Neural cell (in vitro differentiated cells): ENCODE measurements around the gene ATP2B1. TPM values are rescaled to one million over a fixed set of nuclear protein-coding genes. Genes with fewer than 3 reads are reported as not detected.

Source experiments
- H2AFZ ChIP-seq: fragments of 200-600, 300-800 bp; sonication (generic), shearing (Covaris generic); 2 replicates; pipeline ENCODE4 v1.6.0; 2014; ENCODE audit warnings: low read depth, mild to moderate bottlenecking, antibody characterized with exemption, low read length, moderate library complexity
- H3F3A ChIP-seq: fragments of 200-600 bp; shearing (Covaris generic); 2 replicates; pipeline ENCODE4 v1.6.1; 2016; ENCODE audit warnings: mild to moderate bottlenecking, moderate library complexity, mixed read lengths, antibody characterized with exemption, low read length; ENCODE audit not compliant: insufficient read depth, poor library complexity, severe bottlenecking
- H3K27ac ChIP-seq: fragments of 200-600, 300-800 bp; sonication (generic), shearing (Covaris generic); 2 replicates; pipeline ENCODE4 v1.5.1; 2014; ENCODE audit warnings: mild to moderate bottlenecking, low read length, moderate library complexity
- H3K27me3 ChIP-seq: fragments of 300-800, 200-600 bp; sonication (generic), shearing (Covaris generic); 2 replicates; pipeline ENCODE4 v1.6.0; 2014; ENCODE audit warnings: mild to moderate bottlenecking, low read depth, low read length, moderate library complexity; ENCODE audit not compliant: insufficient read depth
- H3K36me3 ChIP-seq: fragments of 300-800, 200-600 bp; sonication (generic), shearing (Covaris generic); 2 replicates; pipeline ENCODE4 v1.5.1; 2014; ENCODE audit warnings: mild to moderate bottlenecking, antibody characterized with exemption, low read length, moderate library complexity; ENCODE audit not compliant: insufficient read depth
- H3K4me2 ChIP-seq: fragments of 300-800, 200-600 bp; sonication (generic), shearing (Covaris generic); 2 replicates; pipeline ENCODE4 v1.6.0; 2014; ENCODE audit warnings: mild to moderate bottlenecking, low read length
- H3K4me3 ChIP-seq: fragments of 300-800, 200-600 bp; sonication (generic), shearing (Covaris generic); 2 replicates; pipeline ENCODE4 v1.5.1; 2014; ENCODE audit warnings: mild to moderate bottlenecking, low read length, moderate library complexity
- H3K79me2 ChIP-seq: fragments of 200-600 bp; shearing (Covaris generic); replicated peaks from 2 replicates; pipeline ENCODE4 v1.6.0; 2014; ENCODE audit warnings: mild to moderate bottlenecking, low read length, moderate library complexity; ENCODE audit not compliant: insufficient read depth
- H3K9ac ChIP-seq: fragments of 300-800, 200-600 bp; sonication (generic), shearing (Covaris generic); 2 replicates; pipeline ENCODE4 v1.6.1; 2016; ENCODE audit warnings: mild to moderate bottlenecking, low read length, mixed read lengths
- H3K9me2 ChIP-seq: fragments of 200-600 bp; shearing (Covaris generic); 2 replicates; pipeline ENCODE4 v1.6.1; 2016; ENCODE audit warnings: mild to moderate bottlenecking, low read length, mixed read lengths; ENCODE audit not compliant: insufficient read depth
- H3K9me3 ChIP-seq: fragments of 200-600, 300-800 bp; sonication (generic), shearing (Covaris generic); 2 replicates; pipeline ENCODE4 v1.6.1; 2016; ENCODE audit warnings: mild to moderate bottlenecking, mixed run types, low read length, moderate library complexity, mixed read lengths
- H4K20me1 ChIP-seq: fragments of 200-600 bp; shearing (Covaris generic); 2 replicates; pipeline ENCODE4 v1.6.1; 2016; ENCODE audit warnings: mild to moderate bottlenecking, mixed run types; ENCODE audit not compliant: insufficient read depth
- CTCF ChIP-seq: fragments of 450-650 bp; IDR thresholded peaks from 2 replicates; pipeline ENCODE4 v1.5.1; 2014; ENCODE audit warnings: antibody characterized with exemption, mild to moderate bottlenecking, moderate library complexity; ENCODE audit not compliant: poor library complexity, severe bottlenecking
- EP300 ChIP-seq: fragments of 450-650 bp; conservative IDR thresholded peaks from 2 replicates; pipeline ENCODE4 v1.6.1; 2014; ENCODE audit warnings: antibody characterized with exemption, mild to moderate bottlenecking, moderate library complexity; ENCODE audit not compliant: poor library complexity, severe bottlenecking
- EZH2 ChIP-seq: fragments of 200-600, 300-800 bp; shearing (Covaris generic), sonication (generic); IDR thresholded peaks from 2 replicates; pipeline ENCODE4 v1.6.1; 2014; ENCODE audit warnings: antibody characterized with exemption, low read length, borderline replicate concordance, mild to moderate bottlenecking; ENCODE audit not compliant: insufficient read depth, poor library complexity, severe bottlenecking
- MXI1 ChIP-seq: fragments of 450-650 bp; conservative IDR thresholded peaks from 2 replicates; pipeline ENCODE4 v1.6.1; 2014; ENCODE audit warnings: antibody characterized with exemption, mild to moderate bottlenecking; ENCODE audit not compliant: poor library complexity, severe bottlenecking
- POLR2AphosphoS5 ChIP-seq: IDR thresholded peaks from 2 replicates; pipeline ENCODE4 v1.6.1; 2012
- RAD21 ChIP-seq: fragments of 450-650 bp; conservative IDR thresholded peaks from 2 replicates; pipeline ENCODE4 v1.6.1; 2014; ENCODE audit warnings: antibody characterized with exemption, mild to moderate bottlenecking, moderate library complexity
- SMC3 ChIP-seq: fragments of 450-650 bp; conservative IDR thresholded peaks from 2 replicates; pipeline ENCODE4 v1.6.1; 2014; ENCODE audit warnings: antibody characterized with exemption, mild to moderate bottlenecking, moderate library complexity; ENCODE audit not compliant: poor library complexity
- TAF1 ChIP-seq: IDR thresholded peaks from 2 replicates; pipeline ENCODE4 v1.6.1; 2012; ENCODE audit warnings: low read depth
- polyA plus RNA-seq: library from polyadenylated mRNA; depleted of rRNA; stranded (reverse); fragments of >200 nt; gene quantifications from 2 replicates; pipeline ENCODE4 v1.2.3, GENCODE V29; 2014
- TF ChIP-seq, protein P1 (sequence below): IDR thresholded peaks from 2 replicates; pipeline ENCODE4 v1.6.1; 2012; ENCODE audit warnings: borderline replicate concordance

ATP2B1 gene
- polyA plus RNA-seq, 1 donor from 2014 or later: 139 TPM

DNA sequence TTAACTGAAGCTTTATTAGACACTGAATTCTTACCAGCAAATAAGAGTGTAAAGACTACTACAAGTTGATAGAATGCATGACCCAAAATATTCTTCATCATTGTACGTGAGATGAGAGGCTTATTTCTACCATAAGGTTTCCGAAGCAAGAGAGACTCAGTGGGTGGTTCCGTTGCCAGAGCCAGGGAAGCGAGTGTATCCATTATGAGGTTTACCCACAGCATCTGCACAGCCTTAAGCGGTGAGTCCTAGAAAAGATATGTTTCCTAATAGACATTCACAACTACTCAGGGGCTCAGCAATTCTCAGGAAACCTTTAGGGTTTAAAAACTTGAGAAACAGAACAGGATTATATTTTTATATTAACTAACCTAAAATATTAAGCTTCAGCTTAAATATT lies 105.0 kb downstream of the ATP2B1 start:
- TF ChIP-seq, protein P1, sequence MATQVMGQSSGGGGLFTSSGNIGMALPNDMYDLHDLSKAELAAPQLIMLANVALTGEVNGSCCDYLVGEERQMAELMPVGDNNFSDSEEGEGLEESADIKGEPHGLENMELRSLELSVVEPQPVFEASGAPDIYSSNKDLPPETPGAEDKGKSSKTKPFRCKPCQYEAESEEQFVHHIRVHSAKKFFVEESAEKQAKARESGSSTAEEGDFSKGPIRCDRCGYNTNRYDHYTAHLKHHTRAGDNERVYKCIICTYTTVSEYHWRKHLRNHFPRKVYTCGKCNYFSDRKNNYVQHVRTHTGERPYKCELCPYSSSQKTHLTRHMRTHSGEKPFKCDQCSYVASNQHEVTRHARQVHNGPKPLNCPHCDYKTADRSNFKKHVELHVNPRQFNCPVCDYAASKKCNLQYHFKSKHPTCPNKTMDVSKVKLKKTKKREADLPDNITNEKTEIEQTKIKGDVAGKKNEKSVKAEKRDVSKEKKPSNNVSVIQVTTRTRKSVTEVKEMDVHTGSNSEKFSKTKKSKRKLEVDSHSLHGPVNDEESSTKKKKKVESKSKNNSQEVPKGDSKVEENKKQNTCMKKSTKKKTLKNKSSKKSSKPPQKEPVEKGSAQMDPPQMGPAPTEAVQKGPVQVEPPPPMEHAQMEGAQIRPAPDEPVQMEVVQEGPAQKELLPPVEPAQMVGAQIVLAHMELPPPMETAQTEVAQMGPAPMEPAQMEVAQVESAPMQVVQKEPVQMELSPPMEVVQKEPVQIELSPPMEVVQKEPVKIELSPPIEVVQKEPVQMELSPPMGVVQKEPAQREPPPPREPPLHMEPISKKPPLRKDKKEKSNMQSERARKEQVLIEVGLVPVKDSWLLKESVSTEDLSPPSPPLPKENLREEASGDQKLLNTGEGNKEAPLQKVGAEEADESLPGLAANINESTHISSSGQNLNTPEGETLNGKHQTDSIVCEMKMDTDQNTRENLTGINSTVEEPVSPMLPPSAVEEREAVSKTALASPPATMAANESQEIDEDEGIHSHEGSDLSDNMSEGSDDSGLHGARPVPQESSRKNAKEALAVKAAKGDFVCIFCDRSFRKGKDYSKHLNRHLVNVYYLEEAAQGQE: no peak
- no peak for TF ChIP-seq CTCF
- TF ChIP-seq MXI1: no peak
- no peak for TF ChIP-seq SMC3
- TF ChIP-seq RAD21: no peak
- TF ChIP-seq TAF1: no peak
- TF ChIP-seq EZH2: no peak
- TF ChIP-seq POLR2AphosphoS5: no peak
- no peak for TF ChIP-seq EP300
- no peak overlapping the region for H3K27ac ChIP-seq
- H3K36me3 ChIP-seq: peaks cover 11% of the 10 kb centered on the region
- H3K4me3 ChIP-seq: no peak overlapping the region
- H3K9me2 ChIP-seq: no peaks in the 10 kb centered on the region
- no peaks in the 10 kb centered on the region for H3K79me2 ChIP-seq
- H3K27me3 ChIP-seq: no peaks in the 10 kb centered on the region
- H3K9ac ChIP-seq: no peak overlapping the region
- no peak overlapping the region for H3K4me2 ChIP-seq
- no peak overlapping the region for H2AFZ ChIP-seq
- H3F3A ChIP-seq: no peaks in the 10 kb centered on the region
- no peaks in the 10 kb centered on the region for H4K20me1 ChIP-seq
- H3K9me3 ChIP-seq: no peaks in the 10 kb centered on the region

- H3F3A ChIP-seq: no peaks in the 10 kb centered on the region
- no peaks in the 10 kb centered on the region for H3K9me3 ChIP-seq
- H3K27ac ChIP-seq: no peak overlapping the region
- no peaks in the 10 kb centered on the region for H3K36me3 ChIP-seq
- no peak overlapping the region for H3K4me3 ChIP-seq
- H3K9ac ChIP-seq: no peak overlapping the region
- TF ChIP-seq, protein P1: no peak
- H3K9me2 ChIP-seq: no peaks in the 10 kb centered on the region
- H3K27me3 ChIP-seq: no peaks in the 10 kb centered on the region
- H3K79me2 ChIP-seq: no peaks in the 10 kb centered on the region
- H3K4me2 ChIP-seq: no peak overlapping the region
- no peaks in the 10 kb centered on the region for H4K20me1 ChIP-seq
- H2AFZ ChIP-seq: no peak overlapping the region
These were observed 110.9 kb downstream of the ATP2B1 start for GRCh38 chr12:89597770-89598169.
